Lower lobe of right lung (tissue), 2 donors: ENCODE data around the gene CFAP20. TPM values are rescaled to one million over a fixed set of nuclear protein-coding genes. Genes with fewer than 3 reads are reported as not detected.

ENCODE experiments used
- ATAC-seq, 2 donors: fragments of 200-7000 bp; cut with Tn5 transposase; one replicate each; pipeline ENCODE4 v1.9.1; 2020 to 2022; ENCODE audit warnings: mild to moderate bottlenecking in 2 of 2, moderate library complexity in 2 of 2
- DNase-seq: peaks from one replicate; pipeline ENCODE4 v3.0.0-alpha.2; 2020
- H3K27ac ChIP-seq: fragments of 200-600 bp; one replicate; pipeline ENCODE4 v1.8.0; 2022
- H3K27me3 ChIP-seq: fragments of 200-600 bp; one replicate; pipeline ENCODE4 v1.8.0; 2022; ENCODE audit warnings: low read depth
- H3K36me3 ChIP-seq: fragments of 200-600 bp; one replicate; pipeline ENCODE4 v1.8.0; 2022; ENCODE audit warnings: mild to moderate bottlenecking
- H3K4me1 ChIP-seq: fragments of 200-600 bp; one replicate; pipeline ENCODE4 v1.8.0; 2022
- H3K4me3 ChIP-seq: fragments of 200-600 bp; one replicate; pipeline ENCODE4 v1.8.0; 2022; ENCODE audit warnings: mild to moderate bottlenecking
- H3K9me3 ChIP-seq: fragments of 200-600 bp; one replicate; pipeline ENCODE4 v1.8.0; 2022
- intact Hi-C: fragments of 100-400 bp; cut with DNase I; formaldehyde crosslinking; loops from one replicate; pipeline ENCODE4 v1.11.0; 2022
- total RNA-seq: library from RNA; stranded (reverse); fragmentation: NEBNext Ultra II Directional; extraction: Animal tissue kit (Norgen Biotek cat#: 25700); gene quantifications from one replicate; pipeline ENCODE4 v1.2.1, GENCODE V29; 2021
- TF ChIP-seq, protein P1 (sequence below): fragments of 200-600 bp; IDR thresholded peaks from one replicate; pipeline ENCODE4 v1.8.0; 2022; ENCODE audit warnings: antibody characterized with exemption, mild to moderate bottlenecking
- donor health status: DM: no; HTN: yes; CAD: no; lungs with severe emphysema.

Gene CFAP20
- total RNA-seq, 1 donor from 2014 or later, result 21.7 TPM

DNA sequence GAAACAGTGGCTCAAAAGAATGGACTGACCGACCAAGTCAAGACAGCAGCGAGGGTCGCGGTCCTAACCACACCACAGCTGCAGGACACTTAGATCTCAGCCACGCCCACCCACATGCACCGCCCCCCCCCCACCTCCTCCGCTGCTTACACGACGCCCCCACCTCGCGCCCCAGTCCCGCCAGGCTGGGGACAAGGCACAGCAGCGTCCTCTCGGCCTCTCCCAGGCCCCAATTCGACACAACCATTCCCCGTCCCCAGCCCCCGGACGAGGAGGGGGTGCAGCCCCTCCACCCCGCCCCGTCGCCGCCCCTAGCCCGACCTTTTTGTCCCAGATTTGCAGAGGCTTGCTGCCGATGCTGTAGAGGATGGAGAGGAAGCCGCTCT lies 477 bp downstream of the CFAP20 start:
- peak; percentile 3 to 14 for ATAC-seq
- no peaks in the 10 kb centered on the region for H3K9me3 ChIP-seq
- no peak for DNase-seq
- H3K27me3 ChIP-seq, result no peaks in the 10 kb centered on the region
- no peaks in the 10 kb centered on the region for H3K36me3 ChIP-seq
- peaks cover 40% of the 10 kb centered on the region for H3K4me1 ChIP-seq
- peak overlapping the region; percentile 76 for H3K4me3 ChIP-seq
- TF ChIP-seq, protein P1, sequence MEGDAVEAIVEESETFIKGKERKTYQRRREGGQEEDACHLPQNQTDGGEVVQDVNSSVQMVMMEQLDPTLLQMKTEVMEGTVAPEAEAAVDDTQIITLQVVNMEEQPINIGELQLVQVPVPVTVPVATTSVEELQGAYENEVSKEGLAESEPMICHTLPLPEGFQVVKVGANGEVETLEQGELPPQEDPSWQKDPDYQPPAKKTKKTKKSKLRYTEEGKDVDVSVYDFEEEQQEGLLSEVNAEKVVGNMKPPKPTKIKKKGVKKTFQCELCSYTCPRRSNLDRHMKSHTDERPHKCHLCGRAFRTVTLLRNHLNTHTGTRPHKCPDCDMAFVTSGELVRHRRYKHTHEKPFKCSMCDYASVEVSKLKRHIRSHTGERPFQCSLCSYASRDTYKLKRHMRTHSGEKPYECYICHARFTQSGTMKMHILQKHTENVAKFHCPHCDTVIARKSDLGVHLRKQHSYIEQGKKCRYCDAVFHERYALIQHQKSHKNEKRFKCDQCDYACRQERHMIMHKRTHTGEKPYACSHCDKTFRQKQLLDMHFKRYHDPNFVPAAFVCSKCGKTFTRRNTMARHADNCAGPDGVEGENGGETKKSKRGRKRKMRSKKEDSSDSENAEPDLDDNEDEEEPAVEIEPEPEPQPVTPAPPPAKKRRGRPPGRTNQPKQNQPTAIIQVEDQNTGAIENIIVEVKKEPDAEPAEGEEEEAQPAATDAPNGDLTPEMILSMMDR, result no peak
- intact Hi-C loops, result loop anchor here (10.0 kb wide), 1 partner anchor 104 kb away; the partner anchor contains the start of gene MMP15
- H3K27ac ChIP-seq, result peak overlapping the region; percentile 85

DNA sequence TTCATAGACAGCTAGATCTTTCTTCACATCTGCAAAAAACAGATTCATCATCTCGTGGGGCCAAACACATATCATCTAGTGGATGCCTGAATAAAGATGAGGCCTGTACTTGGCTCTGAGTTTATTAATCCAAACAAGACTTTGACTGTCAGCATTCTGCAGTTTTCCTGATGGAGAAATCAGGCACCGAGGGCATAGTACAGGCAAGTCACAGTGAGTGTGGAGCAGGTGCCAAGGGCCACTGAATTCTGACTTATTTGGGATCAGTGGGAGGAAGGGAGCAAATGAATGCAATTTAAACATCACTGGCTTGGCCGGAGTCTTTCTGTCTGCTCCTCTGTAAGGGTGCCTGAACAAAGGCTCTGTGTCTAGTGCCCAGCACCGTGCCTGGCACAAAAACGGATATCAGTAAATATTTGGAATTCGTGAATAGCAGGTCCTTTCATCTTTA lies 975 bp downstream of the CFAP20 start:
- H3K4me3 ChIP-seq, result peak overlapping the region; percentile 76
- peak overlapping the region; percentile 85 for H3K27ac ChIP-seq
- intact Hi-C loops, result loop anchor here (10.0 kb wide), 1 partner anchor 103 kb away; the partner anchor contains the start of gene MMP15
- TF ChIP-seq, protein P1, result no peak
- ATAC-seq (no peak), DNase-seq (no peak)
- peaks cover 41% of the 10 kb centered on the region for H3K4me1 ChIP-seq
- no peaks in the 10 kb centered on the region for H3K27me3 ChIP-seq
- H3K9me3 ChIP-seq, result no peaks in the 10 kb centered on the region
- no peaks in the 10 kb centered on the region for H3K36me3 ChIP-seq

DNA sequence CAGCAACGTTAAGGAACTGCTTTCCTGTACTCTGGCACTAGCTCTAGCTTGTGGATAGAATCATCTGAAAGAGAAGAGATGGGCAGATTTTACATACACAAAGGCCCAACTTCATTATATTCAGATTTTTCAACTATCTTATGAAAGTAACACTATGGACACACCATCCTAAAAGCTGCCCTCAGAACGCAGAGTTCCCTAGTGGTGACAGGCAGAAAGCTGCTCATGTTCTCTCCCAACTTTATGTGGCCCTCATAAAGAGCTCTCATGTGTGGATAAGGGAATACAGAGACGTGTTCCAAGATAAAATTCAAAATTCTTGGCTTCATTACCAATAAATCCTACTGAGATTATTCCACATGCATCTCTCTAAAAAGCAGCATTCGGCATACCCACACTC lies 1.5 kb downstream of the CFAP20 start:
- peak overlapping the region; percentile 76 for H3K4me3 ChIP-seq
- no peaks in the 10 kb centered on the region for H3K9me3 ChIP-seq
- no peaks in the 10 kb centered on the region for H3K27me3 ChIP-seq
- no peaks in the 10 kb centered on the region for H3K36me3 ChIP-seq
- peak overlapping the region; percentile 68 for H3K27ac ChIP-seq
- peaks cover 41% of the 10 kb centered on the region for H3K4me1 ChIP-seq
- TF ChIP-seq, protein P1, result no peak
- DNase-seq (no peak), ATAC-seq (no peak)
- intact Hi-C loops, result loop anchor here (10.0 kb wide), 1 partner anchor 103 kb away; the partner anchor contains the start of gene MMP15

DNA sequence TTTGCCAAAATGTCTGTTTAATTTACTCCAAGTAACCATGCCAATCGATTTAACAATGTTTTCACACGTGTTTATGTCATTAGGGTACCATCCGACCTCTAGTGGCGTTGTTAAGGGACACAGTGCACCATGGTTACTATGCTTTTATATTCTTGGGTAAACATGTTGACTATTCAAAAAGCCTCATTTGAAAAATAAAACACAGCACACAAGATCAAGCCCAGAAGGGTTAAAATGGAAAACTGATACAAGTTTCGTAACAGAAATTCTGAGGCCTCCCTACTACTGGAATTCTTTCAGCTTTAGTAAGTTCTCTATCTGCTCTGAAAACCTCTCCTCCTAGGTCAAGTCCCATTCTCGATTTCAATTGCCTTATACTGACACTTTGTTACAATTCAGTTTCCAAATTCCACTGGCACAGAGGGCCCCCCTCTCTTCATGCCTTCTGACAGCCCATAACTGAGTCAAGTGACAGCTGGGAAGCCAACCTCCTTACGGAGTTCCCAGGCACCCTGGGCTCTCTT lies 2.1 kb downstream of the CFAP20 start:
- H3K36me3 ChIP-seq, result no peaks in the 10 kb centered on the region
- peak overlapping the region; percentile 68 for H3K27ac ChIP-seq
- H3K27me3 ChIP-seq, result no peaks in the 10 kb centered on the region
- no peaks in the 10 kb centered on the region for H3K9me3 ChIP-seq
- H3K4me1 ChIP-seq, result peaks cover 41% of the 10 kb centered on the region
- intact Hi-C loops, result loop anchor here (10.0 kb wide), 1 partner anchor 102 kb away; the partner anchor contains the start of gene MMP15
- TF ChIP-seq, protein P1, result peak; percentile 24
- ATAC-seq (peak in 1 of 2 donors; percentile 35), DNase-seq (no peak)
- H3K4me3 ChIP-seq, result peak overlapping the region; percentile 76

DNA sequence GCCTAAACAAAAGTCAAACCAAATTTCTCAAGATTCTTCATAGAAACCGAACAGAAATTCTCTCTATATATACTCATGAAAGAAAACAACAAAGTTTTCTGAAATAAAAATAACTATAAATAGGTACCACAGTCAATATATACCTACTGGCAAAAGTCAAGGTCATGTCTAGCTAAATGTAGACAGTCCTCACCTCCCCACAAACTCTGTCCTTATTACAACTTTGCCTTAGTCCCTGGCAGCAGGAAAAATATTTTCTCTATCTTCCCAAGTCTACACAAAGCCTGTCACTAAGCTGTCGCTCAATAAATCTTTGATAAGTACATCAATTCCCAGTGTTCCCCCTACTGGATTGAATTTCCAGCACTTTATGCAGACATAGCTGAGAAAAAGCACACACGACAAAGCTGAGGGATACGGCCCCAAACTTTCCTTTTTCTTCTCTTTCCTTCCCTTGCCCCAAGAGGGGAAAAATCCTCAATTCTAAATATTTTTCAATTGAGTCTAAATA lies 2.7 kb downstream of the CFAP20 start:
- ATAC-seq, result no peak
- intact Hi-C loops, result loop anchor here (10.0 kb wide), 1 partner anchor 102 kb away; the partner anchor contains the start of gene MMP15
- no peaks in the 10 kb centered on the region for H3K36me3 ChIP-seq
- H3K4me3 ChIP-seq, result no peak overlapping the region
- DNase-seq, result no peak
- H3K4me1 ChIP-seq, result peaks cover 46% of the 10 kb centered on the region
- no peaks in the 10 kb centered on the region for H3K27me3 ChIP-seq
- no peaks in the 10 kb centered on the region for H3K9me3 ChIP-seq
- peak overlapping the region; percentile 68 for H3K27ac ChIP-seq
- TF ChIP-seq, protein P1, result no peak
